GM19468 (cell line): ENCODE data around the gene MARVELD2.
"Not testable (repeated sequence)": the region's sequence is repeated elsewhere in the genome, so short reads cannot be mapped to it uniquely, and the experiment has no call there.

Experiments
- ATAC-seq: cut with Tn5 transposase; IDR thresholded peaks from one replicate; pipeline ENCODE4 v1.9.1; 2021; ENCODE audit warnings: mild to moderate bottlenecking, moderate library complexity, moderate number of reproducible peaks; ENCODE audit not compliant: unreplicated experiment; ENCODE audit errors: extremely low read depth

The MARVELD2 gene, protein sequence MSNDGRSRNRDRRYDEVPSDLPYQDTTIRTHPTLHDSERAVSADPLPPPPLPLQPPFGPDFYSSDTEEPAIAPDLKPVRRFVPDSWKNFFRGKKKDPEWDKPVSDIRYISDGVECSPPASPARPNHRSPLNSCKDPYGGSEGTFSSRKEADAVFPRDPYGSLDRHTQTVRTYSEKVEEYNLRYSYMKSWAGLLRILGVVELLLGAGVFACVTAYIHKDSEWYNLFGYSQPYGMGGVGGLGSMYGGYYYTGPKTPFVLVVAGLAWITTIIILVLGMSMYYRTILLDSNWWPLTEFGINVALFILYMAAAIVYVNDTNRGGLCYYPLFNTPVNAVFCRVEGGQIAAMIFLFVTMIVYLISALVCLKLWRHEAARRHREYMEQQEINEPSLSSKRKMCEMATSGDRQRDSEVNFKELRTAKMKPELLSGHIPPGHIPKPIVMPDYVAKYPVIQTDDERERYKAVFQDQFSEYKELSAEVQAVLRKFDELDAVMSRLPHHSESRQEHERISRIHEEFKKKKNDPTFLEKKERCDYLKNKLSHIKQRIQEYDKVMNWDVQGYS

GRCh38 chr5:69414885-69415583, at the start of gene MARVELD2:
TSS of gene MARVELD2 (plus strand) at chr5:69415116. CDS start at chr5:69419386, 4,270 bp downstream.
- peak; percentile 44 for ATAC-seq

- no peak for ATAC-seq
Measured at GRCh38 chr5:69367697-69368279, 47.1 kb upstream of the MARVELD2 start.

DNA sequence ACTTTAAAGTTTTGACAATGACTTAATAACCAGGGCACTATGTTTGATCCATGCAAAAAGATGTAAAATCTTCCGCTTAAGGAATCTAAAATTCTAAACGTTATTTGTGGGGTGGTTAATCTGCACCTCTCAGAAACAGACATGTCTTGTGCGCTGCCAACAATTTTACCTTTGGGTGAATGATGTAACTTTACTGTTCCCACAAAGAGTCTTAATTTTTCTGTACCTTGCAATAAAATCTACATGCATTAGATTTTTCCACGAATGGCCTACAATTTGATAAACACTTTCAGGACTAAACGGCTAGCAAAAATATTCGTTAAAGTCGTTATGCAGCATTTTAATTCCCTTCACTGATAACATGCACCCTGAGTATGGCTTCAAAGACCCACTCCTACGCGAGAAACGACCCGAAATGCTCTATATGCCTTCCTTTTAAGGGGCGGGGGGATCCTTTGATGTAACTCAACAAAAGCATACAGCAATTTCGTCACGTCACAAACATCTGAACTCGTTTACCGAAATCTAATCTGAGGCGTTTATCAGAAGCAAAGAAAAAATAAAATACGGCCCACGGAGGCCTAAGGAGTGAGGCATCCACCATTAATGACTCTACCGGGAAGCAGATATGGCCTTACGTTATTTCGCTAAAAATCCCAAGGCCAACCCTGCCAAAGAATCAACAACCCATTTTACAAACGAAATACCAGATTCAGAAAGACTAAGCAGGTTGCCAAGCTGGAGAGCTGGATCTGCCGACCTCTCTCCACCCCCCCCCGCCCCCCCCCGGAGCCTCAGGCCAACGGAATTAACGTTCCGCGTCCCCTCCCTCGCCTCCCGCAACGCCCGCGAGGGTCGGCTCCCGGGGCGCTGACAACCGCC, 46.2 kb upstream of the MARVELD2 start:
- no peak for ATAC-seq

DNA sequence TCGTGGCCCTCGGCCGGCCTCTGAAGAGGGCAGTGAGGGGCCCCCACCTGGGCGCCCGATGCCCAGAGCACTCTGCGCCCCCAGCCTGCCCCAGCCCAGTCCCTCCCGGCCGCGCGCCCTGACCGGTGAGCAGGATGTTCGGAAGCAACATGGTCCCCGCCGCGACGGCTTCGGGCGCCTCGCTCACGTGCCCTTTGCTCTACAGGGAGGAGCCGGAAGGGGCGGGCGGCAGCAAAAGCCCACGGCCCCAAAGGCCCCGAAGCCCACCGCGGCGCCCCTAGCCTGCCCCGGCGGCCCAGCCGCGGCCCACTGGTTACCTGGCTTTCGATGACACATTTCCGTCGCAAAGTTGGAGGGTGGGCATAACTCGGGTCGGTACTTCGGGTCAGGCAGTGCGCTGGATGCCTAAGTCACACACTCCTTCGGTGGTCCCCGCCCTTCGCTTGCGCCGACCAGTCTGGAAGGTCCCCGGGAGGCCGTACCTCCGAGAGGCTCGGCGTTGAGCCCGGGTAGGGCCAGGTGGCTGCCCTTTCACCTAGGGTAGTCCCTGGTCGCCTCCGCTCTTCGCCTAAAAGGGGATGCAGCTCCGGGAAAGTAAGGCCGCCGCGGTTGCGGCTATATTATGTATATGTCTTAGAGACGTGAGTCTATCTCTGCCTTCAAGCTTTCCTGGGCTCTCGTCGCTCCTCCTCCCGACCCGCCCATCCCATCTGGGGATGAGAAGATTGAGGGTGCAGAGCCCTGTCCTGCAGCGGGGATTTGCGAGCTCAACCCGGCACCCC, 45.4 kb upstream of the MARVELD2 start, which contains the start of the genes AK6, RAD17 and TAF9:
TSS of gene AK6 (minus strand) at position 181 of the 782 bp plus-strand sequence. CDS start at position 151, 30 bp downstream.
TSS of gene RAD17 (plus strand) at position 479 of the 782 bp plus-strand sequence. CDS start 2,391 bp downstream, outside the sequence.
TSS of gene TAF9 (minus strand) at position 181 of the 782 bp plus-strand sequence. CDS start 3,783 bp downstream, outside the sequence.
- ATAC-seq: peak; percentile 71

DNA sequence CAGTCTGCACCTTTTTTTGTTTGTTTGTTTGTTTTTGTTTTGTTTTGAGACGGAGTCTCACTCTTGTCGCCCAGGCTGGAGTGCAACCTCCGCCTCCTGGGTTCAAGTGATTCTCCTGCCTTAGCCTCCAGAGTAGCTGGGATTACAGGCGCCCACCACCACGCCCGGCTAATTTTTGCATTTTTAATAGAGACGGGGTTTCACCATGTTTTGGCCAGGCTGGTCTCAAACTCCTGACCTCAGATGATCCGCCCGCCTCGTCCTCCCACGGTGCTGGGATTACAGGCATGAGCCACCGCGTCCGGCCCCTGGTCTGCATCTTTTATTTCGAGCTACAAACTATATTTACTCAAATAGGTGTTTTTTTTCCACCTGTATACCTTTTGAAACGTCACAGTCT, 44.6 kb upstream of the MARVELD2 start:
- ATAC-seq: not testable (repeated sequence)

DNA sequence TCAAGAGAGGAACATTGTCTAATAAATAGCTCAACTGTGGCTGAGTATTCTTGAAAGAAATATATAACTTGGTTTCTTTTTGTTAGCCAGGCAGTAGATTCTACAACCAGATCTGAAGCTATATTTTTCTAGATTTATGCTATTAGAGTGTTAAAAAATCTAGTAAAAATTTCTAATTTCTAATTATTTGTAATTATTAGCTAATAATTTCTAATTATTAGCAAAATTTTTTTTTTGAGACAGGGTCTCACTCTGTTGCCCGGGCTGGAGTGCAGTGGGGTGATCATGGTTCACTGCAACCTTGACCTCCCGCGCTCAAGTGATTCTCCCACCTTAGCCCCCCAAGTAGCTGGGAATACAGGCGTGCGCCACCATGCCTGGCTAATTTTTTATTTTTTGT, 42.5 kb upstream of the MARVELD2 start:
- no peak for ATAC-seq

GRCh38 chr5:69374911-69375446, 39.9 kb upstream of the MARVELD2 start:
- ATAC-seq: peak; percentile 59

DNA sequence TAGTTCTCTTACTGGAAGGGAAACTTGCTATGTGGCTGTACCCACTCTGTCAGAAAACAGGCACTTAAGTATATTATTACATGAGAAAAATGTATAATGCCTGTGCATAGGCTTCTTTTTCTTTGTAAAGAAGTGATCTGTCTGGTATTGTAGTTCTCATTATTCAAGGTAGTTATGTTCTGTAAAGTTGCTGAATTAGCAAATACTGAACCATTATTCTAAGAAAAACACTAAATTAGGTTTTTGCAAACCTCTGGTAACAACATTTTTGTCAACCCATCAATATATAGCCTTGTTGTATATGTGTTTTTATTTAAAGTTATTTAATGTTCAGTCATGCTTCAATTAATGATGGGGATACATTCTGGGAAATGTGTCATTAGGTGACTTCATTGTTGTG, 36.5 kb upstream of the MARVELD2 start:
- no peak for ATAC-seq

DNA sequence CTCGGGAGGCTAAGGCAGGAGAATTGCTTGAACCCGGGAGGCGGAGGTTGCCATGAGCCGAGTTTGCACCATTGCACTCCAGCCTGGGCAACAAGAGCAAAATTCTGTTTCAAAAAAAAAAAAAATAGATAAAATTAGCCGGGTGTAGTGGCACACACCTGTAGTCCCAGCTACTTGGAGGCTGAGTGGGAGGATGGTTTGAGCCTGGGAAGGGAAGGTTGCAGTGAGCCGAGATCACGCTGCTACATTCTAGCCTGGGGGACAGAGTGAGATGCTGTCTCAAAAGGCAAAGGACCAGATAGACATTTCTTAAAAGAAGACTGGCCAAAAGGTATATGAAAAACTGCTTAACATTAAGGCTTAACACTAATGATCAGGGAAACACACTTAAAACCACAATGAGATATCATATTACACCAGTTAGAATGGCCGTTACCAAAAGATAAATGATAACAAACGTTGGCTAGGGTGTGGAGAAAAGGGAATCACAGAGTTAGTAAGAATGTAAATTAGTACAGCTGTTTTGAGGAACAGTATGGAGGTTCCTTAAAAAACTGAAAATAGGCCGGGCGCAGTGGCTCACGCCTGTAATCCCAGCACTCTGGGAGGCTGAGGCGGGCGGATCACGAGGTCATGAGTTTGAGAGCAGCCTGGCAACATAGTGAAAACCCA, 10.1 kb upstream of the MARVELD2 start:
- no peak for ATAC-seq

GRCh38 chr5:69415584-69415958, 655 bp downstream of the MARVELD2 start:
- ATAC-seq: no peak

GRCh38 chr5:69416180-69416579, 1.3 kb downstream of the MARVELD2 start:
- ATAC-seq: no peak

GRCh38 chr5:69416699-69417098, 1.8 kb downstream of the MARVELD2 start:
- no peak for ATAC-seq

DNA sequence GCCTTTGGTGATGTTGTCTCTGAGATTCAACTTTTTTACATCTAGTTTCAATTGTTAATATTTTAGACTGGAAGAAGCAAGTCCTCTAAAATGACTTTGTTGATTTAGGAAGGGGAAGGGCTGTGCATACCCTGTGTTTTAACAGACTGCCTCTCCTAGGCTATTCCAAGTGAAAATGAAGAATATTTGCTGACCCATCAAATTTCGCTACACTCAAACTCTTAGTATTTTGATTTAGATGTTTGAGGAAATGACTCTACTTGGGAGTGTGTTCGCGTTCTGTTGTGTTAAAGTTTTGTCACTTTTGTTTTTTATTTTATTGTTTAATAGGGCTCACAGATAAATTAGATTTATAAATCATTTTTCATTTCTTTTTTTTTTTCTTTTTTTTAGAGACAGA, 3.6 kb downstream of the MARVELD2 start:
- no peak for ATAC-seq

GRCh38 chr5:69431424-69432303, 16.7 kb downstream of the MARVELD2 start:
- ATAC-seq: no peak

GRCh38 chr5:69432412-69433206, 17.7 kb downstream of the MARVELD2 start:
- no peak for ATAC-seq

DNA sequence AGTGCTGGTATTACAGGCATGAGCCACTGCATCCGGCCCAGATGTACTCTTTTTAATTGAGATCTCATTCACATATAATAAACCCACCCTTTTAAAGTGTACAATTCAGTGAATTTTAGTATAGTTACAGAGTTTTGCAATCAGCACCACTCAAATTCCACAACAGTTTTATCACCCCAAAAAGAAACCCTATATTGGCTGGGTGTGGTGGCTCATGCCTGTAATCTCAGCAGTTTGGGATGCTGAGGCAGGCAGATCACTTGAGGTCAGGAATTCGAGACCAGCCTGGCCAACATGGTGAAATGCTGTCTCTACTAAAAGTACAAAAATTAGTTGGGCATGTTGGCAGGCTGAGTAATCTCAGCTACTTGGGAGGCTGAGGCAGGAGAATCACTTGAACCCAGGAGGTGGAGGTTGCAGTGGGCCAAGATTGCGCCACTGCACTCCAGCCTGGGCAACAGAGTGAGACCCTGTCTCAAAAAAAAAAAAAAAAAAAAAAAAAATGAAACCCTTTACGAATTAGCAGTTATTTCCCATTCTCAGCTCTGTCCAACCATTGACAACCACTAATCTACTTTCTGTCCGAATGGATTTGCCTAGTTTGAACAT, 20.5 kb downstream of the MARVELD2 start:
- not testable (repeated sequence) for ATAC-seq
